Stimulated activated CD8-positive, alpha-beta memory T cell treated with anti-CD3 and anti-CD28 coated beads, Interleukin-2, amount 100 ng/mL, for 48 hours (primary cell): ENCODE data around the gene KRT14.
"Not testable (repeated sequence)": the region's sequence is repeated elsewhere in the genome, so short reads cannot be mapped to it uniquely, and the experiment has no call there.

ENCODE experiments used
- DNase-seq, 2 donors: peaks; one replicate each; pipeline ENCODE4 v3.0.0-alpha.2; 2020; ENCODE audit warnings: low read depth in 2 of 2

Gene KRT14

DNA sequence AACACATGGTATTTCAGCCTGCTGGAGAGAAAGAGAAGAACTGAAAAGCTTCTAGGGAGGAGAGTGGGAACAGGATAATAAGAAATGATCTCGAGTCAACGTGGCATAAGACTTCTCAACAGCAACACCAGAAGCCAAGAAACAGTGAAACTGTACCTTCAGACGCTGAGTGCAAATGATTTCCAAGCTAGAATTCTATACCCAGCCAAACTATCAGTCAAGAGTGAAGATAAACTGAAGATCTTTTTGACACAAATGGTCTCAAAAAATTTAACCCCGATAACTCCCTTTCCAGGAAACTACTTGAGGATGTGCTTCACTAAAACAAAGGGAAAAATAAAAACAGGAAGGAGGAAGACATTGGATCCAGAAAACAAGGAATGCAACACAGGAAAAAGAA is 20.2 kb upstream of the KRT14 start:
- DNase-seq: not testable (repeated sequence)

DNA sequence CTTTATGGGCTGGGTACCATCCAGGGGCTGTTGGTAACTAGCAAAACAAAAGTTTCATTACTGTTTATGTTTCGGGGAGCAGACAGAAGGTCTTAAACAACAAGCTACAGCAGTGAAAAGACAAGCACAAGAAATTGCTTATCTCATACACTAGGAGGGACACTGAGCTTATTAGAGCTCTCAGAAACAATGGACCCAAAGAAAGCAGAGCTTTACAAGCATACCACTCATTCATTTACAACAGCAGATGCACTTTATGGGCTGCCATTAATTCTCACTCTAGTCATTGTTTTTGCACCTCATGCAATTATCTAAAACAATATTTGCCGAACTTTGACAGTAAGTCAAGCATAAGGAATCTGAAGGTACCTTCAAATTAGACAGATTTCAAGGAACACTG is 15.8 kb upstream of the KRT14 start:
- no peak for DNase-seq

DNA sequence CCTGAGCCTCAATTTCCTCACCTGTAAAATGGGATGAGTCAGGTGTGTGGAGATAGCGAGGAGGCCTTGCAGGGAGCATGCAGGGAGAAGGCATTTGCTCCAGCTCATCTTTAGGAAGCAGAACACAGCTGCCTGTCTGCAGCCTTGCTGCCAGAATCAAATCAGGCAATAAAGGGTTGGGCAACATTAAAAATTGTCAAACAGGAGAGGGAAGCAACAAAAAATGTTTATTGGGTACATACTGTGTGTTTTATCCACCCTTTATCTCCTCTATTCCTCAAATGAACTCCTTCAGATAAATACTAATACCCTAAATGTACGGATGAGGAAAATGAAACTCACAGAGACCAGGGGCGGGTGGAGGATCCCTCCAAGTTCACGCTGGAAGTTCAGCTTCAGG is 13.6 kb upstream of the KRT14 start:
- DNase-seq: no peak

DNA sequence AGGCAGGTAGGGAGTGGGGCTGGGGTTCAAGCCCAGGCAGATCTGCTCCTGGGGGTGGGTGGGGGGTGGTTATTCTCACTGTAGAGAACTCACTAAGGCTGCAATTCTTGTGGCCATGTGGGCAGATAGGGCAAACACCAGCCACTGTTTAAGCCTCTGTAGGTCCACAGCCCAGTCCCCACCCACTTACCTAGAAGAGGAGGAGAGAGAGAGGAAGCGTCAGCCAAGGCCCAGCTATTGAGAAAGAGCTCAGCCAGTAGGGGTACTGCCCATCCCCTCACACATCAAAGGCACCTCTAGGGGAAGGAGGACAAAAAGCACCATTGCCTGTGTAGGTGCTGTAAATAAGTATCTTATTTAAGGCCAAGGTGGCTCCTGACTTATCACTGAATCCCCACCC is 13.0 kb upstream of the KRT14 start:
- DNase-seq: no peak

DNA sequence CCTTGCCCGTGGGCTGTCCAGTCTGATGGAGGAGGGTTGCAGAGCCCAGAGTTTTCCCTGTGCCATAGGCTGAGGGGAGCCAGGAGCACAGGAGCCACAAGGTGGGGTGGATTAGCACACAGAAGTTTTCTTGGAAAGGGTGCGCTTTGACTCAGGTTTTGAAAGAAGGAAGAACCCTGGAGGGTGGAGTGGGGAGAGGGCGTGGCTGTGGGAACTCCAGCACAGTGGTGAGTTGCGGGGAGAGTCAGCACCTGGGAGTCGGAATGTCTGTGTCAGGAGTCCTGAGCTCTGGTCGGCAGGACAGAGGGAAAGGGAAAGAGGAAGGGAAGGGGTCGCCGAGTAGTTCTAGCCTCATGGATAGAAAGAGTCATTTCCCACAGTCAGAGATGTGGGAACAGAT is 8.9 kb upstream of the KRT14 start:
- DNase-seq: no peak

DNA sequence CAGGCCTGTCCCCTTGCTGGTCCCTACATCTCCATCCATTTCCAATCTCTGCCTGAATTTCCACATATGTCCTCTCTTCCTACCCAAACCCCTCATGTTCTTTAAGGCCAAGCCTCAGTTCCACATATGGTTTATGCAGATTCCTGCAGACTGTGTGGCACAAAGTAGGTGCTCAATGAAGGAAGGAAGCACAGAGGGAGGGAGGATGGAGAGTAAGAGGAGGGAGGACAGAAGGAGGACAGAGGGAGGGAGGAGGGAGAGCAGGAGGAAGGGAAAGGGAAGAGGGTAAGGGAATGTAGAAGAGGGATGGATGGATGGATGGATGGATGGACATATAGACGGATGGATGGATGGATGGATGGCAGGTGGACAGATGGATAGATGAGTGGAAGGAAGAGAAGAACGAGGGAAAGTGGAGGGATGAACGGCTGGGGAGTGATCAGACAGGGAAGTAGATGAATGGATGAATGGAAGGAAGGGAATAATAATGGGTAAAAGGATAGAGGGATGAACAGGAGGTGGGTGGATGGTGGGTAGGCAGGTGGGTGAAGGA is 7.7 kb upstream of the KRT14 start:
- no peak for DNase-seq

DNA sequence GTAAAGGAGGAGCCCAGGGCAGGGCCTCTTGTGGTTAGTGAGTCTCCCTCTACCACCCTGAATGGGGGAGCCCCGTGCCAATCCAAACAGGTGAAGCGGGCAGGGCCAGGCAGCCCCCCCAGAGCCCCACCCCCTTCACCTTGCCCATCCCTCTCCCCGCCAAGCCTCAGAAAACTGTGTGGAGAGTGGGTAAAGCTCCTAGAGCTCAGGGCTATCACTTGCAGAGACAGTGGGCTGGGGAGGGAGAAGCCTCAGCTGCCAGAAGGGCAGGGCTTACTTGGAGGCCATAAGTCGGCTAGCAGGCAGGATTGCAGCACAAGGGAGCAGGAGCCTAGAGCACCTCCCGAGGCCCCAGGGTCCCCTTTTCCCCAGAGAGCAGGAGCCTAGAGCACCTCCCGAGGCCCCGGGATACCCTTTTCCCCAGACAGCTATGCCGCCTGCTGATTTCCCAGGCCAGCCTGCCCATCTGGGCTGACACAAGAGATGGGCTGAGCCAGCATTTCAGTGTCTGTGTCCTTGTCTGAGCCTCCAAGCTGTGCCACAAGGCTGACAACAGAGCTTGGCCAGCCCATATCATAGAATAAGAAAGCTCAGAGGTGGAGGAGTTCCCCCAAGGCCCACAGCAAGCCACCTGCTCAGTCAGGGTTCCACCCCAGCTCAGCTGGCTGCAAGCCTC is 6.7 kb upstream of the KRT14 start:
- no peak for DNase-seq

DNA sequence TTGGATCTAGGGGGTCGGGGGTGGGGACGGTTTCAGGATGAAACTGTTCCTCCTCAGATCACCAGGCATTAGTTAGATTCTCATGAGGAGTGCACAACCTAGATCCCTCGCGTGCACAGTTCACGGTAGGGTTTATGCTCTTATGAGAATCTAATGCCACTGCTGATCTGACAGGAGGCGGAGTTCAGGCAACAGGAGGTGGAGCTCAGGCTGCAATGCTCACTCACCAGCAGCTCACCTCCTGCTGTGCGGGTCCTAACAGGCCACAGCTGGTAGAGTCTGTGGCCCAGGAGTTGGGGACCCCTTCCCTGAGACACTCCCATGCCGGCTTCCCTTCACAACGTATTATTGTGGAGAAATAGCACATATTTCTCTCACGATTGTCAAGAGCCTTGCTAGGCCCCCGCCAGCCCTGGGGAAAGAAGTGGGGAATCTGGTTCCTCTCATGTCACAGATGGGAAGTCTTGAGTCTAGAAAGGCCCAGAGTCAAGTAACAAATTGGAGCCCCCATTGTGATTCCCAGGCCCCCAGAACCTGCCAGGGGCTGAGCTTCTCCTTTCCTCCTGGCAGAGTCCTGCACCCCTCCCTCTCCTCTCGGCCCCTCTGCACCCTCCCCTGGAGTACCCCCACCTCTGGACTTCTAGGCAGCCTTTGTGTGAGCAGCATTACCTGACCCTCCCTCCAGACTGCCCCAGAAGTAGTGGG is 6.1 kb upstream of the KRT14 start:
- no peak for DNase-seq

DNA sequence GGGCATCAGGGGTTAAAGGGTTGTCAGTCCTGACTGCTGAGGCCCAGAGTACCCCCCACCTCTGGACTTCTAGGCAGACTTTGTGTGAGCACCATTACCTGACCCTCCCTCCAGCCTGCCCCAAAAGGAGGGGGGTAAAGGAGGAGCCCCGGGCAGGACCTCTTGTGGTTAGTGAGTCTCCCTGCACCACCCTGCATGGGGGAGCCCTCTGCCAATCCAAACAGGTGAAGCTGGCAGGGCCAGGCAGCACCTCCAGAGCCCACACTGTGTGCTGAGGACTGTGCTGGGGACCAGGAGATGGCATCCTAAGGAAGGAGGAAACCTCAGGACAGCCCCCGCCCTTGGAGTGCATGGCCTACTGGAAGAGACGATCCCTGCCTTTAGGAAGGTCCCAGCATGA is 2.6 kb upstream of the KRT14 start:
- no peak for DNase-seq

DNA sequence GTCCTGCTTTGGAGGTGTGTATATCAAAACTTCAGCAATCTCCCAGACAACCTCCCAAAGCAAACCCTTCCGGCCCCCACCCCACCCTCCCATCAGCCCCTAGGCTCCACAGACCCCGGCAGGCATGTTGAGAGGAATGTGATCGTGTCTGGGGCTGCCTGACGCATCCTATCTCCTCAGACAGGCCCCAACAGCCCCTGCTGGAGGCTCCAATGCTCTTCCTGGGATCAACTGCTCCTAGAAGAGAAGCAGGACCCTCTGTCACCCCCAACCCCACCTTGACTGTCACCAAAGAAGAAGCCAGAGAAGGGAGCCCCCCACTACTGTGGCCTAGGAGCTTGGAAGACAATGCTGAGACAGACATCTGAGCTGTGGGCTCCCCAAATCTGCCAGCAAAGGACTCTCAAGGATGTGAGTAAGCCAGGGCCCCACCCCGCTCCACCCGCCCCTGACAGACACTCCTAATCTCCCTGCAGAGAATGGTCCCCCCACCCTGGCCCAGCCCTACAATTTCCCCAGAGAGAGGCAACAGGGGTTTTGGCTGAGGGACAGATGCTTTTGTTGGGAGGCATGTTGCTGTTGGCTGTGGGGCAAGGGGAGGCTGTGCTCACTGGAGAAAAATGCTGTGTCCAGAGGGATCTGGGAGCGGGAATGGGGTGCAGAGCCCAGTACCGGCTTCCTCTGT is 1.6 kb upstream of the KRT14 start:
- DNase-seq: no peak

DNA sequence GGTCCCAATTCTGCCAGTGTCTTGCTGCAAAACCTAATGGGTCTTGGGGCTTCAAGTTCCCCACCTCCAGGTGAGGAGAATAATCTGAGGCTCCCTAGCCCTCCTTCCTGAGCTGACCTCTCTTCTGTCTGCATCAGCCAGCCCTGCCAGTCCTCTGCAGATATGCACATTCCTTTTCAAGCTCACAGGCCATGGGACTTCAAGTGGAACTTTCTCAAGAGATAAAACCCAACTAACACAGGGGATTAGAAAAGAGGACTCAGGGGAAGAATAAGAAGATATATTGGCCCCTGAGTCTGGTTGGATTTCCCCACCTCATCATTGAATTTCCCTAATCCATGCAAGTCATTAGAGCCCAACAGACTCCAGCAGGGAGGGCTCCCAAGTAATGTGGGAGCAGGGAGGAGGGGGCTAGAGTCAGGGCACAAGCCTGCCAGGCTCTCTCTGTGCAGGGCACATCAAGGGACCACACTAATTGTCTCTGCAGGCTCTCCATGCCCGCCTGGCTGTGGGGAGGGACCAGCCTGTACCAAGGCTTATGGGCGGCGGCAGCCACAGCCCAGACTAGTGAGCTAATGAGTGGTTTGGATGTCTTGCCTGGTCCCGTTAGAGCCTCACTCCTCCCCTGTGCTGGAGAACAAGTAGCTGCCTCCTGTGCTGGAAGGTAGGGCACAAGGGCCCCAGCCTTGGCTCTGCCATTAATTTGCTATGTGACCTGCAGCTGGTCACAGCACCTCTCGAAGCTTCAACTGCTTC is 1.2 kb downstream of the KRT14 start:
- no peak for DNase-seq

DNA sequence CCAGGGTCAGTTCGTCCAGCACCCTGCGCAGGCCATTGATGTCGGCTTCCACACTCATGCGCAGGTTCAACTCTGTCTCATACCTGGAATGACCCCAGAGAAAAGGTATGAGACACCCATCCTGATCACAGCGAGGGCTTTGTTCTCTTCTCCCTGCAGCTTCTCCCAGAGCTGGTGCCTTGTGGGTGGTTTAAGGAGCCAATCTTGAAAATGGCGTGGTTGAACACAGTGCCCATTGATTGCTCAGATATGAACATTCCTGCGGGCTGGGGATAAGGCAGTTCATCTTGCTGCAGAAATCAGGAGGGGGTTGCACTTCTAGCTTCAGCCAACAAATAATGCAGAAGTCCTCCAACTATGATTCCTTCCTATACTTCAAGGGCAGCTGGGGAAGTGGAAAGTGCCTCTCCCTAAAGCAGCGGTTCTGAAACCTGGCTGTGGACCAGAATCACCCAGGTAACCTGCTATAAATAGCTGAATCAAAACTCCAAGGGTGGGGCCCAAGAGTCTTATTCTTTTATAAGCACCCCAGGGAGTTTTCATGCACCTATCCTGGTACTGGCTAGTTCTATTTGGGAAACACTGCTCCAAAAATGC is 2.3 kb downstream of the KRT14 start:
- not testable (repeated sequence) for DNase-seq

DNA sequence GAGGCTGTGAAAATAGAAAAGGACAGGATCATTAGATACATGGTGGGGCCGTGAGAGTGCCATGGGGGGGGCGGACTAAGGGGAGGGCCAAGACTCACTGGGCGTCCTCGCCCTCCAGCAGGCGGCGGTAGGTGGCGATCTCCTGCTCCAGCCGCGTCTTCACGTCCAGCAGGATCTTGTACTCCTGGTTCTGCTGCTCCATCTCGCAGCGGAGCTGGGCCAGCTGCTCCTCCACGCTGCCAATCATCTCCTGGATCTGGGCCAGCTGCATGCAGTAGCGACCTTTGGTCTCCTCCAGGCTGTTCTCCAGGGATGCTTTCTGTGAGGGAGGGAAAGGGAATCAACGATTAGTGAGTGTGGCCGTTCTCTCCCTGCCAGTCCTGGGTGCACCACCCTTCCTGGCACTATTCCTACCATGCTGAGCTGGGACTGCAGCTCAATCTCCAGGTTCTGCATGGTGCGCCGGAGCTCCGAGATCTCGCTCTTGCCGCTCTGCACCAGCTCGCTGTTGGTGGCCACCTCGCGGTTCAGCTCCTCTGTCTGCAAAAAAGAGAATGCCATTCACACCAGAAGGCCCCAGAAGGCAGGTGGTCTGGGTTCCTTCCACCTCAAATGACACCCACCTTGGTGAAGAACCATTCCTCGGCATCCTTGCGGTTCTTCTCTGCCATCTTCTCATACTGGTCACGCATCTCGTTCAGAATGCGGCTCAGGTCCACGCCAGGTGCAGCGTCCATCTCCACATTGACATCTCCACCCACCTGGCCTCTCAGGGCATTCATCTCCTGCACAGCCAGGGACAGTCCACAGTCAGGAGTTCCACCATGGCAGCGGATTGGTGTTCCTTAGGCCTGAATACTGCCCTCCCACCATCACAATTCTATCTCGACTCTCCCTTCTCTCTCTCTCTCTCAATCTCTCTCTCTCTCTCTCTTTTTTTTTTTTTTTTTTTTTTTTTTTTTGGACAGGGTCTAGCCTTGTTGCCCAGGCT is 3.3 kb downstream of the KRT14 start:
- DNase-seq: no peak

DNA sequence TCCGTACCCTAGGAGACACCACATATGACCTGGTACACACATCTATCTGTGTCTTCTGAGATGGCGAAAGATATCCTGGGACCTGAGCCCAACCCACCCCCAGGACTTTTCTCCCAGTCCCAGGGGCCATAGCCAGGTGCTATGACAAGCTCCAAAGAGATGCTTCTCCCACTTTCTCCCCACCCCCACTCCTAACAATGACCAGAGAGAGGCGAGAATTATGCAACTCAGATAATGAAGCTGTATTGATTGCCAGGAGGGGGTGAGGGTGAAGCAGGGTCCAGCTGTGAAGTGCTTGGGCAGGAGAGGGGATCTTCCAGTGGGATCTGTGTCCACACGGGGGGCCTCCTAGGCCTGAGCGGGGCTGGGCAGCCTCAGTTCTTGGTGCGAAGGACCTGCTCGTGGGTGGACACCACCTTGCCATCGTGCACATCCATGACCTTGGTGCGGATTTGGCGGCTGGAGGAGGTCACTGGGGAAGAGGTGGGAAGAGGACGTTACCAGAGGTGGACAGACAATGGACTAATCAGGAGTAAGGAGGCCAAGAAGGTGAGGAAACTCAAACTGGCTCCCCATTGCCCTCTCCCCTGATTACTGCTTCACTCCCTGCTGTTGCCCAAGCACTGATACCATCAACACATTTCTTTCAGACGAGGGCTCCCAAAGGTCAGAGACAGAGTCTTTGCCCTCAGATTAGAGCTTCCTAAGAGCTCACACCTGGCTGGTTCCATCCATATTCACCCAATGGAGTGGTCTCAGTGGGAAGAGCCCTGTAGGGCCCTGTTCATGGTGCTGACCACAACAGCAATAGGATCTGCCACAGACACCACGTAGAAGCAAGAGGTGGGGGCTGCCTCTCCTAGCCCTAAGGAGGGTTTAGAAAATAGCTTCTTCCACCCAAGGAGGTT is 4.4 kb downstream of the KRT14 start:
- not testable (repeated sequence) for DNase-seq

DNA sequence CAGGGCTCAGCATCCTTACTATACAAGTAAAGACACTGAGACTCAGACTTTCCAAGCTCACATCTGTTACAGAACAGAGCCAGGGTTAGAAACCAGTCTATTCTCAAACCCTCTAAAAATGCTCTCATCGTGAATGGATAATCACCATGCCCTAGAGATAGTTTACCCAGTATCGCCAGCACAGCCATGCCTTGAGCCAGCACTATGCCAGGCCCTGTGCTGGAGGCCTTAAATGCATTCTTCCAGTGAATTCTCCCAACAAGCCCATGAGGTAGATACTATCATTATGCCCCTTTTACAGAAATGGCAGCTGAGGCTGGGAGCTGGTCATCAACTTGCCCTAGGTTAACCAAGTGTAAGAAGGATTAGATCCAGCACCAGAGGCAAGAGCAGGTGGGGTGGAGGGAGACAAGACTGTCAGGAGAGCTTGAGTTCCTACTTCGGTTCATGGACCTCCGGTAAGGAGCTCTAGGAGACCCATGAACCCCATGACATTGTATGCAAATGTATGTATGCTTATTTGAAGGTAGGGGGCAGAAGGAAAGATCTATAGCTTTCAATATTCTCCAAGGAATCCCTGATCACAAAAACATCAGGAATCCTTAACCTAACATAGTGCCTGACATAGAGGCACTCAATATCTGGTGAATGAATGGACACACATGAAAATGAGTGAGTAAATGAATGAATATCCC is 5.2 kb downstream of the KRT14 start:
- DNase-seq: no peak

DNA sequence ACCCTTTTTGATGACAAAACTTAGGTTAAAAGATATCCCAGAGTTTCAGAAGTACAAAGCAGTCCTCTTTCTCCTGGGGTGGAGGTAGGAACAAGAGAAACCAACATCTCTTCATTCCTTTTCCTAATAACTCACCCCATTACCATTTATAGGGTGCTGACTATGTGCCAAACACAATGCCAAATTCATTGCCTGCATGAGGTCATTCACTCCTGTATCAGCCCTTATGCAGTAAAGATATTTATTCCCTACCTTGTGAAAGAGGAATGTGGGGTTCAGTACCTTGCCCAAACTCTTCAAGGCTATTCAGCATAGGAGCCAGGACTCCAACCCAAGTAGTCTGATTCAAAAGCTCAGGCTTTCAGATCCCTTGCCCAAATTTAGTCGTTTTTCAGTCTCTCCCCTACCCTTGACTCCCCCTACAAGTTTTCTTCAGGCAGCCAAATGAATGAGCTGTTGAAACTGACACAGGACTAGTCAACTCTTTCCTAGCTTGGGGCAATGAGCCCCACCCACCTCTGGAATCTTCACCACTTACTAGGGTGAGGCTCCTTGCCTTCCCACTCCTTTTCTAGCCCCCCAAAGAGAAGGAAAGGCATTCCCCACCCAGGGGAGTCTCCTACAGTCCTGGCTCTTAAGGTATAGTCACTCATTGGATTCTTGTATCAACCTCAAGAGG is 5.9 kb downstream of the KRT14 start:
- DNase-seq: no peak

DNA sequence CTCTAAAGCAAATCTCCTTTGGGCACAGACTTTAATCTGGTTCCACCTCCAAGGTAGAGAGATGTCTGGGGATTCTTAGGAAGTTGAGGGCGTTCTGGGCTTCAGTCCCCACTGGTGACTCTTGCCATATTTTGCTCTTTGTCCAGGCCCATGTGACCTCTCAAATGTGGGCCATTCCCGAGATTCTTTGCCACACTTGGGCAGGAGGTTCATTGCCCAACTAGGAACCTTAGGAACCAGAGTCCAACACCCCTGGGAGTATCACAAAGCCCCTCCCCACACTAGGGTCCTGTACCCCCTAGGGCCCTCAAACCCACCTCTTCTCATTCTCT is 6.5 kb downstream of the KRT14 start:
- DNase-seq: no peak

DNA sequence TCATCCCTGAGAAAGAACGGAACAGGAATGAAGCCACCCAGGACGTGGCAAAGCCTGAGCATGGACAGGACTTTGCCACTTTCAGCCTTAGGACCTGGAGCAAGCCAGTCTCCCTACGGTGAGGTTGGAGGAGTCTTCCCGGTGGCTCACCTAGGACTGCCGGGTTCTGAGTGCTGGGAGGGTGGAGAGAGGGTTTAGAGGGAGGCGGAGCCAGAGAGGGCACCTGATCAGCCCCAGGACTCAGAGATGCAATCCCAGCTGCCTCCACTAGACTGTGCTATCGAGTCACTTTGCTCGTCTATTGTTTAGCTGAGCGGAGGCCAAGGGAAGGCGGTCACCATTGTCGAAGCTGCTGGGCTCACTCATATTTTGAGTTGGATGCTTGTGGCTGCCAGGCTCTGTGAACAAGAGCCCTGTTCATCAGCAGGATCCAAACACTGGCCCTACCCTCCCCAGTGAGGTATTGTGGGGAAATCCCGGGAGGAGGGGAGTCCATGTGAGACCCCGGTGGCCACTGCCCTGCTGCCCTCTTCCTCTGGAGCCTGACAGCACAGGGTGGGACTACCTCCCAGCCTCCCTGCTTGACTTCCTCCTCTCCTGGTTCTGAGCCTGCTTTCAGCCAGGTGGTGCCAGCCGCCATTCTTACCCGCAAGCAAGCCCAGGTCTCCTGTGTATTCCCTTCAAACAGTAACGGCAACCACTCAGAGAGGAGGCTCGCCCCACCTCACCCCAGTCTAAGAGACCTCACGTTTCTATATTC is 7.0 kb downstream of the KRT14 start:
- DNase-seq: peak; percentile 56 to 77
